AG08396 (cell line): ENCODE measurements around the gene TMPRSS4.

ENCODE experiments used
- DNase-seq: peaks from one replicate; pipeline ENCODE4 v3.0.0; 2012; ENCODE audit warnings: low spot score, mixed read lengths

The TMPRSS4 gene

GRCh38 chr11:118153976-118154375, 77.1 kb downstream of the TMPRSS4 start:
- no peak for DNase-seq

GRCh38 chr11:118154641-118155040, 77.8 kb downstream of the TMPRSS4 start:
- DNase-seq = no peak

- no peak for DNase-seq
These were observed 79.1 kb downstream of the TMPRSS4 start for GRCh38 chr11:118155776-118156530.

- no peak for DNase-seq
These were observed 79.8 kb downstream of the TMPRSS4 start for GRCh38 chr11:118156531-118157185.

GRCh38 chr11:118157186-118157895, 80.5 kb downstream of the TMPRSS4 start:
- no peak for DNase-seq

- DNase-seq = no peak
These were observed 84.9 kb downstream of the TMPRSS4 start for GRCh38 chr11:118161786-118162185.

GRCh38 chr11:118162846-118163245, 86.0 kb downstream of the TMPRSS4 start:
- no peak for DNase-seq

- no peak for DNase-seq
These were observed 86.6 kb downstream of the TMPRSS4 start for GRCh38 chr11:118163494-118163893.

GRCh38 chr11:118164885-118165284, 88.0 kb downstream of the TMPRSS4 start:
- no peak for DNase-seq

GRCh38 chr11:118166641-118167040, 89.8 kb downstream of the TMPRSS4 start:
- no peak for DNase-seq

GRCh38 chr11:118167253-118167652, 90.4 kb downstream of the TMPRSS4 start:
- no peak for DNase-seq

GRCh38 chr11:118167906-118168305, 91.0 kb downstream of the TMPRSS4 start:
- no peak for DNase-seq

- DNase-seq = no peak
These were observed 91.4 kb downstream of the TMPRSS4 start for GRCh38 chr11:118168316-118168715.

- no peak for DNase-seq
These were observed 91.9 kb downstream of the TMPRSS4 start for GRCh38 chr11:118168751-118169150.

GRCh38 chr11:118169300-118170140, 92.6 kb downstream of the TMPRSS4 start:
- no peak for DNase-seq

GRCh38 chr11:118170231-118170630, 93.4 kb downstream of the TMPRSS4 start:
- no peak for DNase-seq

GRCh38 chr11:118170882-118171268, 94.0 kb downstream of the TMPRSS4 start:
- DNase-seq = no peak
